HUDEP-2 (cell line): ENCODE results near the gene PATE3.

Experiments used
- DNase-seq, 76 experiments: peaks; one replicate each; lab custom pipeline; 2025; ENCODE audit not compliant: unreplicated experiment in 76 of 76; lab: John Stamatoyannopoulos, UW

PATE3 gene

DNA sequence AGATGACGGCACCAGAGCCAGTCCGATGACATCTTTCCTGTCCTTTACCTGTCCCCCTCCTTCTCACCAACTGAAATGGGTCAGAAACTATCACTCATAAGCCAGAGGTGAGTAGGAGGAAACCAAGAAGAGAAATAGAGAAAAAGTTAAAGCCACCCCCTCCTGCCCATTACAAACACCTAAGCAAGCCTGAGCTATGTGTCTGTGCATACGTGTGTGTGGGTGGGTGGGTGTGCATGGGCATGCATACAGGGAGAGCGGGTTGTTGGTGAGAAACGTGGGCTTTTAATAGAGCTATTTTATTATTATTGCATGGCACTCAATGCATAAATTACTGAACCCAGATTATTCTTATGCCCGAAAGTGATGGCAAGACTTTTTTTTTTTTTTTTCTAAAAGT lies 47.8 kb downstream of the PATE3 start:
- DNase-seq: no peak
